Tibial nerve (tissue), 4 donors: ENCODE data around the gene SEMA3C.

Source experiments
- CTCF ChIP-seq, 5 experiments: fragments of 200-600 bp in 3 of 5; fragments of 450-650 bp in 2 of 5; sonication (generic) in 3 of 5; IDR thresholded peaks; one replicate each; pipeline ENCODE4 v1.5.1; 2016 to 2019; ENCODE audit warnings: antibody characterized with exemption in 5 of 5, mild to moderate bottlenecking in 3 of 5, moderate library complexity in 2 of 5
- EP300 ChIP-seq, 2 donors: sonication (generic); formaldehyde crosslinking; IDR thresholded peaks; one replicate each; pipeline ENCODE4 v1.6.1; 2017; ENCODE audit warnings: antibody characterized with exemption in 2 of 2, mild to moderate bottlenecking in 1 of 2
- POLR2A ChIP-seq, 2 donors: fragments of 450-650 bp; IDR thresholded peaks; one replicate each; pipeline ENCODE4 v1.6.1; 2017; ENCODE audit warnings: antibody characterized with exemption in 2 of 2, mild to moderate bottlenecking in 2 of 2, moderate library complexity in 2 of 2

- TF ChIP-seq CTCF (IDR thresholded peaks at IDR 0.05) (no peak), POLR2A (IDR thresholded peaks at IDR 0.05) (no peak), EP300 (IDR thresholded peaks at IDR 0.05) (no peak)
These were observed 92.2 kb downstream of the SEMA3C start for GRCh38 chr7:80826520-80827238.
